DND-41 (cell line): ENCODE measurements around the gene RNF38.
A peak's percentile ranks its signal among the peaks of the same experiment; 100 is the strongest.

Source experiments
- ATAC-seq: fragments of 200-7000 bp; cut with Tn5 transposase; 3 replicates; pipeline ENCODE4 v1.9.1; 2021; ENCODE audit warnings: low read depth; ENCODE audit not compliant: insufficient read depth
- DNase-seq: peaks from one replicate; pipeline ENCODE4 v3.0.0-alpha.2; 2020
- H2AFZ ChIP-seq: 2 replicates; pipeline ENCODE4 v1.6.0; 2012; ENCODE audit warnings: low read depth, low read length
- H3K27ac ChIP-seq: 2 replicates; pipeline ENCODE4 v1.5.1; 2012; ENCODE audit warnings: low read length, inconsistent platforms
- H3K27me3 ChIP-seq: fragments of 200-600 bp; sonication (generic); 2 replicates; pipeline ENCODE4 v1.6.0; 2012; ENCODE audit warnings: low read length, mild to moderate bottlenecking, inconsistent platforms; ENCODE audit not compliant: insufficient read depth, poor library complexity
- H3K36me3 ChIP-seq: 2 replicates; pipeline ENCODE4 v1.5.1; 2012; ENCODE audit warnings: low read length, inconsistent platforms; ENCODE audit not compliant: insufficient read depth
- H3K4me1 ChIP-seq: 2 replicates; pipeline ENCODE4 v1.5.1; 2012; ENCODE audit warnings: mild to moderate bottlenecking, low read length; ENCODE audit not compliant: insufficient read depth
- H3K4me2 ChIP-seq: 2 replicates; pipeline ENCODE4 v1.6.0; 2012; ENCODE audit warnings: mild to moderate bottlenecking, moderate library complexity, low read length, inconsistent platforms; ENCODE audit not compliant: insufficient read depth
- H3K4me3 ChIP-seq, 2 experiments: fragments of 200-600 bp in 1 of 2; shearing (Covaris generic) in 1 of 2; 2 replicates each; pipeline ENCODE4 v1.5.1; 2012 to 2016; ENCODE audit warnings: inconsistent platforms in 2 of 2, low read length in 2 of 2, mild to moderate bottlenecking in 2 of 2, low read depth in 1 of 2, moderate library complexity in 1 of 2
- H3K79me2 ChIP-seq: 2 replicates; pipeline ENCODE4 v1.6.0; 2012; ENCODE audit warnings: low read length, inconsistent platforms; ENCODE audit not compliant: insufficient read depth
- H3K9ac ChIP-seq: 2 replicates; pipeline ENCODE4 v1.6.0; 2012; ENCODE audit warnings: low read depth, mild to moderate bottlenecking, inconsistent platforms, low read length, moderate library complexity
- H3K9me3 ChIP-seq: 2 replicates; pipeline ENCODE4 v1.5.1; 2012; ENCODE audit warnings: low read length, moderate library complexity, mild to moderate bottlenecking, inconsistent platforms; ENCODE audit not compliant: insufficient read depth, severe bottlenecking
- H4K20me1 ChIP-seq: 2 replicates; pipeline ENCODE4 v1.6.0; 2012; ENCODE audit warnings: low read length; ENCODE audit not compliant: insufficient read depth
- EZH2 ChIP-seq: IDR thresholded peaks from 3 replicates; pipeline ENCODE4 v1.6.1; 2012; ENCODE audit warnings: borderline replicate concordance, low read depth, mild to moderate bottlenecking, moderate library complexity, low read length, inconsistent platforms; ENCODE audit not compliant: severe bottlenecking
- TF ChIP-seq, protein P1 (sequence below): IDR thresholded peaks from 2 replicates; pipeline ENCODE4 v1.5.1; 2012; ENCODE audit warnings: borderline replicate concordance, low read length, moderate library complexity, mild to moderate bottlenecking; ENCODE audit not compliant: poor library complexity, severe bottlenecking; ENCODE audit errors: extremely low read depth

Gene RNF38

DNA sequence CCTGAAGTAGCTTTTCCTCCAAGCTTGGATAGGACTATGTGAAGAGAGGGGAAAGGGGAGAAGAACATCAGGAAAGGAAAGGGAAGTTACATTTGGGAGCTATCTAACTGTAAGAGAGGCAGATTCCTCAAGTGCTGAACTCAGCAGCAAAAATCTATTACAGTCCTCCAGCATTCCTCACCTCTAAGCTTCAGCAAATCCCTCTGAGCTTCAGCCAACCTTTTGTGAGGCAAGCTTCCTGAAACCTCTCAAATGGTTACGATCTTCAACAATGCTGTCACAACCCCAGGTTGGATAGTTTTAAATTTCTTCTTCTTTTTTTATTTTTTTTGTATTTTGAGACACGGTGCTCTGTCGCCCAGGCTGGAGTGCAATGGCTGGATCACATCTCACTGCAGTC is 2.5 kb upstream of the RNF38 start:
- Histone ChIP-seq H3K79me2 (peaks cover 63% of the 10 kb centered on the region), H3K9me3 (no peaks in the 10 kb centered on the region), H2AFZ (no peak overlapping the region), H3K36me3 (no peaks in the 10 kb centered on the region; the same call in 1 of the 2 replicates), H3K4me2 (no peak overlapping the region), H3K4me3 (no peak overlapping the region), H3K4me1 (peaks cover 32% of the 10 kb centered on the region), H3K27me3 (no peaks in the 10 kb centered on the region), H3K27ac (no peak overlapping the region), H4K20me1 (peaks cover 18% of the 10 kb centered on the region), H3K9ac (no peak overlapping the region)
- ATAC-seq (no peak), DNase-seq (no peak)
- TF ChIP-seq, protein P1, sequence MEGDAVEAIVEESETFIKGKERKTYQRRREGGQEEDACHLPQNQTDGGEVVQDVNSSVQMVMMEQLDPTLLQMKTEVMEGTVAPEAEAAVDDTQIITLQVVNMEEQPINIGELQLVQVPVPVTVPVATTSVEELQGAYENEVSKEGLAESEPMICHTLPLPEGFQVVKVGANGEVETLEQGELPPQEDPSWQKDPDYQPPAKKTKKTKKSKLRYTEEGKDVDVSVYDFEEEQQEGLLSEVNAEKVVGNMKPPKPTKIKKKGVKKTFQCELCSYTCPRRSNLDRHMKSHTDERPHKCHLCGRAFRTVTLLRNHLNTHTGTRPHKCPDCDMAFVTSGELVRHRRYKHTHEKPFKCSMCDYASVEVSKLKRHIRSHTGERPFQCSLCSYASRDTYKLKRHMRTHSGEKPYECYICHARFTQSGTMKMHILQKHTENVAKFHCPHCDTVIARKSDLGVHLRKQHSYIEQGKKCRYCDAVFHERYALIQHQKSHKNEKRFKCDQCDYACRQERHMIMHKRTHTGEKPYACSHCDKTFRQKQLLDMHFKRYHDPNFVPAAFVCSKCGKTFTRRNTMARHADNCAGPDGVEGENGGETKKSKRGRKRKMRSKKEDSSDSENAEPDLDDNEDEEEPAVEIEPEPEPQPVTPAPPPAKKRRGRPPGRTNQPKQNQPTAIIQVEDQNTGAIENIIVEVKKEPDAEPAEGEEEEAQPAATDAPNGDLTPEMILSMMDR: no peak
- no peak for TF ChIP-seq EZH2

DNA sequence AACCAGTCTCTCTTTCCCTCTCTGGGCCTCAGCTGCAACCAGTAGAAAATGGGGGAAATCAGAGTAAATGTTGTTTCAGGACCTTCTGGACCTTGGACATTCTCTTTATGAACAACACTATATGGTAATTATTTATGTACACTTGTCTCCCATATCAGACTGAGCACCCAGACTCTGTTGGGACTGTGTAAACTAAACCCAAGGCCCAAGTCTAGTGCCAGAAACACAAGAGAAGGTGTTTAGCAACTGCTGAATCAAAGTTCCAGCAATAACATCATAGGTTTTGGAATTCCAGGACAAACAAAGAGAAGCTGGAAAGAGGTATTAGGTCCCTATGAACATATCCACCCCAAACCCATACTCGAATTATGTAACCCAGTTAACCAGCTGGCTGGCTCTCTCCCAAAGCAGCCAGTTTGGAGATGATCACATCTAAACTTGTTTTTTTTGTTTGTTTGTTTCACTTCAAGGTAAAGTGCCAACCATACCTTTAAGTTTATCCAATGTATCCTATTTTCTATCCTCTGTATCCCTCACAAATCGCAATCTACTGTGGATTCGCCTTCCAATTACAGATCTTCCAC is 1.9 kb upstream of the RNF38 start:
- Histone ChIP-seq H3K36me3 (no peaks in the 10 kb centered on the region; the same call in 1 of the 2 replicates), H3K27ac (peak overlapping the region; percentile 43; the same call in 1 of the 2 replicates), H3K9ac (peak overlapping the region; percentile 92; the same call in 1 of the 2 replicates), H2AFZ (peak overlapping the region; percentile 87; the same call in 1 of the 2 replicates), H3K9me3 (no peaks in the 10 kb centered on the region), H3K27me3 (no peaks in the 10 kb centered on the region), H3K4me2 (peak overlapping the region; percentile 66), H3K4me1 (peaks cover 34% of the 10 kb centered on the region), H3K79me2 (peaks cover 64% of the 10 kb centered on the region), H3K4me3 (peak overlapping the region in 1 of 2 experiments; percentile 64; a peak in 2 of 4 replicates), H4K20me1 (peaks cover 14% of the 10 kb centered on the region)
- TF ChIP-seq EZH2: no peak
- TF ChIP-seq, protein P1: no peak
- no peak for ATAC-seq
- no peak for DNase-seq

- DNase-seq (no peak), ATAC-seq (peak; percentile 79)
- peak overlapping the region; percentile 40 to 64; a peak in 3 of 4 replicates for H3K4me3 ChIP-seq
- TF ChIP-seq, protein P1: no peak
- TF ChIP-seq EZH2: no peak
- peak overlapping the region; percentile 80 for H3K27ac ChIP-seq
- peak overlapping the region; percentile 92 for H3K9ac ChIP-seq
- H3K4me2 ChIP-seq: peak overlapping the region; percentile 66
- no peaks in the 10 kb centered on the region; the same call in 1 of the 2 replicates for H3K36me3 ChIP-seq
- H3K4me1 ChIP-seq: peaks cover 34% of the 10 kb centered on the region
- H4K20me1 ChIP-seq: peaks cover 10% of the 10 kb centered on the region
- H3K79me2 ChIP-seq: peaks cover 64% of the 10 kb centered on the region
- no peaks in the 10 kb centered on the region for H3K9me3 ChIP-seq
- H3K27me3 ChIP-seq: no peaks in the 10 kb centered on the region
- peak overlapping the region; percentile 87 for H2AFZ ChIP-seq
Observed at GRCh38 chr9:36401164-36401740, 1.2 kb upstream of the RNF38 start.
